Medulla oblongata (tissue), 1 donor: ENCODE measurements around the gene LGMN.
"Not testable (repeated sequence)": the region's sequence is repeated elsewhere in the genome, so short reads cannot be mapped to it uniquely, and the experiment has no call there.

Experiments
- DNase-seq: peaks from one replicate; pipeline ENCODE4 v3.0.0-alpha.2; 2015; ENCODE audit errors: extremely low spot score

The LGMN gene

GRCh38 chr14:92694807-92695206 is 53.6 kb downstream of the LGMN start:
- no peak for DNase-seq

GRCh38 chr14:92693998-92694795 is 54.2 kb downstream of the LGMN start:
- DNase-seq, result no peak

- peak; percentile 40 for DNase-seq
Measured at GRCh38 chr14:92692822-92693226, 55.6 kb downstream of the LGMN start.

GRCh38 chr14:92690171-92691011 is 58.0 kb downstream of the LGMN start:
- DNase-seq, result no peak

GRCh38 chr14:92688434-92689375 is 59.7 kb downstream of the LGMN start:
- DNase-seq, result no peak

- no peak for DNase-seq
Measured at GRCh38 chr14:92687681-92688433, 60.6 kb downstream of the LGMN start.

- peak; percentile 70 for DNase-seq
Measured at GRCh38 chr14:92686900-92687427, 61.5 kb downstream of the LGMN start.

- DNase-seq, result no peak
Measured at GRCh38 chr14:92686411-92686899, 62.0 kb downstream of the LGMN start.

- no peak for DNase-seq
Measured at GRCh38 chr14:92685784-92686355, 62.6 kb downstream of the LGMN start.

- no peak for DNase-seq
Measured at GRCh38 chr14:92684801-92685560, 63.4 kb downstream of the LGMN start.

GRCh38 chr14:92683041-92683440 is 65.4 kb downstream of the LGMN start:
- no peak for DNase-seq

- peak; percentile 81 for DNase-seq
Measured at GRCh38 chr14:92680781-92681650, 67.4 kb downstream of the LGMN start.

- not testable (repeated sequence) for DNase-seq
Measured at GRCh38 chr14:92680330-92680729, 68.1 kb downstream of the LGMN start.

GRCh38 chr14:92679246-92679645 is 69.2 kb downstream of the LGMN start:
- no peak for DNase-seq

- DNase-seq, result no peak
Measured at GRCh38 chr14:92678766-92679165, 69.7 kb downstream of the LGMN start.

GRCh38 chr14:92677955-92678354 is 70.5 kb downstream of the LGMN start:
- DNase-seq, result no peak

GRCh38 chr14:92677087-92677668 is 71.2 kb downstream of the LGMN start:
- peak; percentile 79 for DNase-seq
